ENCODE results near the gene RPL18. TPM values are rescaled to one million over a fixed set of nuclear protein-coding genes. Genes with fewer than 3 reads are reported as not detected.
A peak's percentile ranks its signal among the peaks of the same experiment; 100 is the strongest.

Gene RPL18
- total RNA-seq, 1 experiment from 2014 or later = 1,417 TPM

GRCh38 chr19:48615231-48616040, 3.5 kb downstream of the RPL18 start:
- no peaks in the 10 kb centered on the region for H3K27me3 ChIP-seq (replicated peaks; ENCODE audit: insufficient read depth, low read depth, low read length, poor library complexity)
- H3K27ac ChIP-seq (ENCODE audit: low read depth, low read length, poor library complexity, severe bottlenecking) = peak overlapping the region; percentile 32
- H3K36me3 ChIP-seq (ENCODE audit: insufficient read depth, low read length, poor library complexity, severe bottlenecking) = peaks cover 37% of the 10 kb centered on the region
- no peak for TF ChIP-seq CTCF (conservative IDR thresholded peaks at IDR 0.05; ENCODE audit: low read depth, low read length)
- no peak for TF ChIP-seq EZH2 (IDR thresholded peaks at IDR 0.05; ENCODE audit: borderline replicate concordance, low read depth, low read length, poor library complexity, severe bottlenecking)
- no peak for DNase-seq (ENCODE audit: low spot score)
- no TSS peak for BruUV-seq (replicated peaks)
- intact Hi-C loops (cut with micrococcal nuclease; ENCODE audit: unreplicated experiment) = no loop called here
- POLR2A ChIA-PET (ENCODE audit: low non-redundant PET) = no interaction called here
- H3K4me3 ChIP-seq (ENCODE audit: low read depth, low read length, poor library complexity, severe bottlenecking) = no peak overlapping the region
- peaks cover 20% of the 10 kb centered on the region for H3K4me1 ChIP-seq (ENCODE audit: insufficient read depth, low read length, poor library complexity, severe bottlenecking)
- H3K9me3 ChIP-seq (ENCODE audit: low read depth, low read length, poor library complexity, severe bottlenecking) = no peaks in the 10 kb centered on the region
- CTCF ChIA-PET = interaction anchor here (0.6 kb wide), 1 partner anchor 92 kb away, joined by 4 read pairs; no protein-coding TSS in a partner anchor

DNA sequence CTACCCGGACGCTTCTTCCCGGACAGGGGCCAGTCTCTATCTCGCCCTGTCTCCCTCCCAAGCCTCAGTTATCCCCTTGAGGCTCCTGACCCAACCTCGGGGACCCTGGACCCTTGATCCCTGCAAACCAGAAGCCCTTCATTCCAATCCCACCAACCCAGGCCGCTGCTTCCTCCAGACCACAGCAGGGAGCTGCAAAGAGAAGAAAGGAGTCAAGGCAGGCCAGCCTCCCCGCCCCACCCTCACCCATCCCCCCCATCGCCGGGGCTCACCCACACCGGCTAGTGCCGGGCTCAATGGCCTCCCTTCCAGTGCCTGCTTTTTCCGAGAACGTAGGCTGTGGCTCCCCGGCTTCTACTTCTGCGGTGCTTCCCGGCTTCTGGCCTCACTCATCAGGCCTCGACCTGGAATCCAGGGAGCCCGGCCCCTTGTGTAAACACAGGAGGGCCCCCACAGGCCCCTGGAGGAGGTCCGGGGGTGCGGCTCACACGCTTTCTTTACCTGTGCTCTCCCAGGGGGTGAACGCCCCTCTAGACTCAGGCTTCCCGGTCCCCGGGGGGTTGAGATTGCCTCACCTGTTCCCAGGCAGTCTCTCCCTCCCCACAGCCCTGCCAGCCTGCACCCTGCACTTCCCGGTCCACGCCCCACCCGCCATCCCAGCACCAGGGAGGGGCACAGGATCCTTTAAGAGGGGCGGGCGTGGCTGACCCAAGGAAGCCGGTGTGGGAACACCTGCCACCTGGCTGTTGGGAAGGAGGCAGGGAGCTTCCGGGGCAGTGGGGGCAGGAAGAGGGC, 4.3 kb downstream of the RPL18 start, which contains the start of gene FAM83E:
Gene FAM83E (minus strand): TSS at position 641 of the 795 bp plus-strand sequence. CDS start 1,704 bp downstream, outside the sequence.
- no peak for TF ChIP-seq CTCF (conservative IDR thresholded peaks at IDR 0.05; ENCODE audit: low read depth, low read length)
- no peak for TF ChIP-seq EZH2 (IDR thresholded peaks at IDR 0.05; ENCODE audit: borderline replicate concordance, low read depth, low read length, poor library complexity, severe bottlenecking)
- peaks cover 37% of the 10 kb centered on the region for H3K36me3 ChIP-seq (ENCODE audit: insufficient read depth, low read length, poor library complexity, severe bottlenecking)
- H3K27ac ChIP-seq (ENCODE audit: low read depth, low read length, poor library complexity, severe bottlenecking) = peak within 1 kb of the TSS; percentile 42
- H3K4me3 ChIP-seq (ENCODE audit: low read depth, low read length, poor library complexity, severe bottlenecking) = no peak within 1 kb of the TSS
- CTCF ChIA-PET = no interaction called here
- no peaks in the 10 kb centered on the region for H3K27me3 ChIP-seq (replicated peaks; ENCODE audit: insufficient read depth, low read depth, low read length, poor library complexity)
- peak; percentile 32 for DNase-seq (ENCODE audit: low spot score)
- H3K4me1 ChIP-seq (ENCODE audit: insufficient read depth, low read length, poor library complexity, severe bottlenecking) = peaks cover 20% of the 10 kb centered on the region
- no TSS peak for BruUV-seq (replicated peaks)
- H3K9me3 ChIP-seq (ENCODE audit: low read depth, low read length, poor library complexity, severe bottlenecking) = no peaks in the 10 kb centered on the region
- intact Hi-C loops (cut with micrococcal nuclease; ENCODE audit: unreplicated experiment) = no loop called here
- POLR2A ChIA-PET (ENCODE audit: low non-redundant PET) = no interaction called here

- no peak for DNase-seq (ENCODE audit: low spot score)
- intact Hi-C loops (cut with micrococcal nuclease; ENCODE audit: unreplicated experiment) = no loop called here
- no peak overlapping the region for H3K4me3 ChIP-seq (ENCODE audit: low read depth, low read length, poor library complexity, severe bottlenecking)
- peaks cover 20% of the 10 kb centered on the region for H3K4me1 ChIP-seq (ENCODE audit: insufficient read depth, low read length, poor library complexity, severe bottlenecking)
- peaks cover 37% of the 10 kb centered on the region for H3K36me3 ChIP-seq (ENCODE audit: insufficient read depth, low read length, poor library complexity, severe bottlenecking)
- H3K27me3 ChIP-seq (replicated peaks; ENCODE audit: insufficient read depth, low read depth, low read length, poor library complexity) = no peaks in the 10 kb centered on the region
- ChIA-PET CTCF (no interaction called here), POLR2A (ENCODE audit: low non-redundant PET) (no interaction called here)
- BruUV-seq (replicated peaks) = no TSS peak
- TF ChIP-seq CTCF (conservative IDR thresholded peaks at IDR 0.05; ENCODE audit: low read depth, low read length) = no peak
- no peak for TF ChIP-seq EZH2 (IDR thresholded peaks at IDR 0.05; ENCODE audit: borderline replicate concordance, low read depth, low read length, poor library complexity, severe bottlenecking)
- H3K27ac ChIP-seq (ENCODE audit: low read depth, low read length, poor library complexity, severe bottlenecking) = peak overlapping the region; percentile 42
- H3K9me3 ChIP-seq (ENCODE audit: low read depth, low read length, poor library complexity, severe bottlenecking) = no peaks in the 10 kb centered on the region
These were observed 5.0 kb downstream of the RPL18 start for GRCh38 chr19:48613852-48614435.
